K562 (cell line): ENCODE results near the gene TAT. TPM values are rescaled to one million over a fixed set of nuclear protein-coding genes. Genes with fewer than 3 reads are reported as not detected.
A peak's percentile ranks its signal among the peaks of the same experiment; 100 is the strongest.

Source experiments
- ATAC-seq: fragments of 200-7000 bp; cut with Tn5 transposase; 3 replicates; pipeline ENCODE4 v1.9.1; 2020; ENCODE audit warnings: moderate library complexity
- BruUV-seq: library from RNA; stranded (reverse); fragments of 400-500 nt; replicated peaks from 2 replicates; lab custom pipeline; 2021; lab: Mats Ljungman, UMichigan
- CTCF ChIA-PET: fragments of 300-600 bp; formaldehyde crosslinking; extraction: SDS; loops from one replicate; lab custom pipeline; 2021; ENCODE audit warnings: low intra/inter-chr PET ratio; lab: Yijun Ruan, JAX
- POLR2A ChIA-PET: fragments of 300-600, 350-650 bp; sonication (Branson Sonifier 250); formaldehyde crosslinking; extraction: SDS; loops from one replicate; lab custom pipeline; 2021; ENCODE audit warnings: antibody characterized with exemption, inconsistent platforms; lab: Yijun Ruan, JAX
- DNase-seq, 4 experiments: peaks; one replicate each; pipeline versions ENCODE4 v3.0.0 to v3.0.0-alpha.2; 2011 to 2018; ENCODE audit warnings: low spot score in 3 of 4, mixed read lengths in 3 of 4; ENCODE audit errors: extremely low read depth in 1 of 4
- FAIRE-seq: peaks from 2 replicates; lab custom pipeline; 2011; peaks lifted over from hg19 to GRCh38; lab: Jason Lieb, UNC
- H2AFZ ChIP-seq: 2 replicates; pipeline ENCODE4 v1.6.0; 2011; ENCODE audit warnings: low read depth, low read length, control low read depth, inconsistent platforms
- H3K27ac ChIP-seq: fragments of 200-600 bp; 3 replicates; pipeline ENCODE4 v1.8.0; 2011; ENCODE audit warnings: low read depth, mild to moderate bottlenecking, control low read depth, inconsistent platforms, low read length, moderate library complexity, mixed read lengths; ENCODE audit errors: extremely low read depth
- H3K27me3 ChIP-seq, 2 experiments: fragments of 300-600 bp in 1 of 2; 2 replicates in 1 of 2; 3 replicates in 1 of 2; pipeline versions ENCODE4 v1.6.0 to v1.8.0; 2011; ENCODE audit warnings: inconsistent platforms in 2 of 2, low read length in 2 of 2, mild to moderate bottlenecking in 1 of 2, mixed read lengths in 1 of 2, moderate library complexity in 1 of 2; ENCODE audit not compliant: control insufficient read depth in 2 of 2, insufficient read depth in 2 of 2
- H3K36me3 ChIP-seq: fragments of 300-600 bp; 3 replicates; pipeline ENCODE4 v1.8.0; 2011; ENCODE audit warnings: mild to moderate bottlenecking, low read length, inconsistent platforms; ENCODE audit not compliant: control insufficient read depth, insufficient read depth
- H3K4me1 ChIP-seq, 2 experiments: fragments of 200-600 bp in 1 of 2; replicated peaks in 1 of 2; 2 replicates in 1 of 2; 3 replicates in 1 of 2; pipeline versions ENCODE4 v1.5.1 to v1.8.0; 2011; ENCODE audit warnings: inconsistent platforms in 2 of 2, low read length in 2 of 2, mild to moderate bottlenecking in 1 of 2, mixed read lengths in 1 of 2, moderate library complexity in 1 of 2; ENCODE audit not compliant: control insufficient read depth in 2 of 2, insufficient read depth in 2 of 2
- H3K4me2 ChIP-seq: 2 replicates; pipeline ENCODE4 v1.6.1; 2011; ENCODE audit warnings: low read length, control low read depth, inconsistent platforms, mixed read lengths; ENCODE audit not compliant: insufficient read depth
- H3K4me3 ChIP-seq: fragments of 200-600 bp; sonication (generic), shearing (Covaris generic); 2 replicates; pipeline ENCODE4 v1.5.1; 2016; ENCODE audit warnings: control low read depth, inconsistent platforms
- H3K79me2 ChIP-seq: fragments of 200-600 bp; 3 replicates; pipeline ENCODE4 v1.8.0; 2011; ENCODE audit warnings: low read length, inconsistent platforms; ENCODE audit not compliant: control insufficient read depth, insufficient read depth
- H3K9ac ChIP-seq, 2 experiments: 2 replicates each; pipeline versions ENCODE4 v1.6.0 to v1.6.1; 2011; ENCODE audit warnings: low read depth in 2 of 2, low read length in 2 of 2, control low read depth in 1 of 2, inconsistent platforms in 1 of 2, mild to moderate bottlenecking in 1 of 2, mixed read lengths in 1 of 2; ENCODE audit not compliant: insufficient read depth in 1 of 2
- H3K9me1 ChIP-seq: one replicate; pipeline ENCODE4 v1.6.0; 2011; ENCODE audit warnings: inconsistent platforms, mild to moderate bottlenecking, low read length, moderate library complexity; ENCODE audit not compliant: control insufficient read depth, insufficient read depth
- H3K9me3 ChIP-seq: replicated peaks from 2 replicates; pipeline ENCODE4 v1.5.1; 2011; ENCODE audit warnings: low read depth, low read length, inconsistent platforms; ENCODE audit not compliant: control insufficient read depth, insufficient read depth
- H4K20me1 ChIP-seq: replicated peaks from 2 replicates; pipeline ENCODE4 v1.6.1; 2011; ENCODE audit warnings: low read length, inconsistent platforms, mixed read lengths; ENCODE audit not compliant: control insufficient read depth, insufficient read depth
- ATF2 ChIP-seq: sonication (generic); formaldehyde crosslinking; IDR thresholded peaks from 2 replicates; pipeline ENCODE4 v1.8.1; 2022; ENCODE audit warnings: missing genetic modification reagents
- BCL6 ChIP-seq: fragments of 250-450 bp; sonication (Bioruptor Pico); IDR thresholded peaks from 2 replicates; pipeline ENCODE4 v1.4.0; 2020
- DIDO1 ChIP-seq: fragments of 450-650 bp; IDR thresholded peaks from 2 replicates; pipeline ENCODE4 v1.6.1; 2016; ENCODE audit warnings: low read depth, missing biosample characterization, missing genetic modification characterization
- EGR1 ChIP-seq: fragments of 450-650 bp; conservative IDR thresholded peaks from 2 replicates; pipeline ENCODE4 v1.6.1; 2017; ENCODE audit warnings: mild to moderate bottlenecking
- KHSRP ChIP-seq: fragments of 450-650 bp; IDR thresholded peaks from 2 replicates; pipeline ENCODE4 v1.6.1; 2017
- MXI1 ChIP-seq: IDR thresholded peaks from 2 replicates; pipeline ENCODE4 v1.6.1; 2011; ENCODE audit warnings: low read depth, mild to moderate bottlenecking, improper control_type of control experiment, low read length
- TFAP4 ChIP-seq: sonication (generic); formaldehyde crosslinking; IDR thresholded peaks from 2 replicates; pipeline ENCODE4 v1.8.0; 2022; ENCODE audit warnings: missing genetic modification reagents, mild to moderate bottlenecking, moderate library complexity, borderline replicate concordance
- ZMIZ1 ChIP-seq, 2 experiments: fragments of 150-350 bp in 1 of 2; IDR thresholded peaks; 2 replicates each; pipeline ENCODE4 v1.6.1; 2012 to 2016; ENCODE audit warnings: low read depth in 2 of 2, low read length in 2 of 2, mild to moderate bottlenecking in 1 of 2, moderate library complexity in 1 of 2
- ZNF24 ChIP-seq: fragments of 450-650 bp; IDR thresholded peaks from 2 replicates; pipeline ENCODE4 v1.6.1; 2016
- WGBS: fragments of 100-300 bp; shearing (Covaris generic); methylation state at CpG from one replicate; pipeline ENCODE4 v1.1.6; 2016; ENCODE audit warnings: low coverage, mixed read lengths; ENCODE audit not compliant: insufficient coverage; ENCODE audit errors: missing lambda C conversion rate; 5-methylcytosine and 5-hydroxymethylcytosine counted together
- in situ Hi-C: fragments of 300-500 bp; cut with MboI; formaldehyde crosslinking; loops from 4 replicates; pipeline ENCODE4 v1.15.0; 2018; ENCODE audit warnings: inconsistent platforms, mixed read lengths
- intact Hi-C: fragments of 100-400 bp; cut with micrococcal nuclease; formaldehyde crosslinking; loops from 2 replicates; pipeline ENCODE4 v1.14.2; 2022
- polyA plus RNA-seq, 8 experiments: library from polyadenylated mRNA; depleted of rRNA in 4 of 8; stranded (reverse) in 5 of 8; unstranded in 3 of 8; fragments of >200 nt; fragmentation: Nextera tagmentation in 2 of 8; fragmentation: Illumina TruSeq in 1 of 8; extraction: Ambion mirVana in 2 of 8; extraction: Trizol in 1 of 8; gene quantifications; 2 replicates each; pipeline versions ENCODE4 v1.2.1 to v1.2.3, GENCODE V29; 2011 to 2014; ENCODE audit warnings: inconsistent platforms in 1 of 8, missing spikeins in 1 of 8
- total RNA-seq, 7 experiments: library from RNA; depleted of rRNA in 6 of 7; stranded (reverse); fragments of >200 nt in 6 of 7; fragmentation: Illumina TruSeq in 2 of 7; extraction: Trizol in 2 of 7; gene quantifications; 2 replicates each; pipeline versions ENCODE4 v1.2.1 to v1.2.3, GENCODE V29; 2011 to 2021; ENCODE audit warnings: low replicate concordance in 1 of 7

Gene TAT
- total and polyA plus RNA-seq, 9 of the 15 experiments (the other 6 are each of a cell fraction or from before 2014, with no cell fraction given): 0.04 to 0.24 (median 0.04) TPM; not detected in 6

- ATAC-seq (no peak), FAIRE-seq (no peak), DNase-seq (no peak)
- no peaks in the 10 kb centered on the region for H3K79me2 ChIP-seq
- H3K9me3 ChIP-seq: no peaks in the 10 kb centered on the region
- H4K20me1 ChIP-seq: no peaks in the 10 kb centered on the region
- H3K27ac ChIP-seq: no peak overlapping the region
- 20% methylated on average over 1 of the region's 7 CpGs for WGBS
- ChIA-PET CTCF (no interaction called here), POLR2A (no interaction called here)
- no TSS peak for BruUV-seq
- intact Hi-C loops (no loop called here), in situ Hi-C loops (no loop called here)
- no peak overlapping the region for H2AFZ ChIP-seq
- H3K27me3 ChIP-seq: peaks cover 4 to 22% of the 10 kb centered on the region in 2 experiments; a peak in 3 of 5 replicates
- H3K9ac ChIP-seq: no peak overlapping the region
- H3K4me1 ChIP-seq: peaks cover 0 to 14% of the 10 kb centered on the region in 2 experiments; a peak in 2 of 5 replicates
- H3K36me3 ChIP-seq: no peaks in the 10 kb centered on the region
- no peak overlapping the region for H3K4me2 ChIP-seq
- H3K9me1 ChIP-seq: no peaks in the 10 kb centered on the region
- H3K4me3 ChIP-seq: no peak overlapping the region
- no peak for TF ChIP-seq DIDO1 (tag)
- TF ChIP-seq EGR1: peak; percentile 74
- no peak for TF ChIP-seq MXI1
Observed at GRCh38 chr16:71625113-71625850, 48.4 kb upstream of the TAT start.

- in situ Hi-C loops (no loop called here), intact Hi-C loops (no loop called here)
- no peaks in the 10 kb centered on the region for H3K9me3 ChIP-seq
- CTCF ChIA-PET: no interaction called here
- no peak for TF ChIP-seq ZNF24
- no peak for TF ChIP-seq KHSRP
- TF ChIP-seq TFAP4: no peak
- no peak for TF ChIP-seq ZMIZ1 (IDR thresholded peaks at IDR 0.05; ENCODE audit: low read depth in 2 of 2, low read length in 2 of 2)
- TF ChIP-seq BCL6 (CRISPR knock-in tag): no peak
- TF ChIP-seq ATF2 (CRISPR knock-in tag): no peak
- TF ChIP-seq, all 486 proteins: peak for 0
- DNase-seq (no peak), ATAC-seq (no peak), FAIRE-seq (no peak)
- H3K9ac ChIP-seq: no peak overlapping the region
- no TSS peak for BruUV-seq
- no peak overlapping the region for H3K4me2 ChIP-seq
- no peaks in the 10 kb centered on the region for H3K9me1 ChIP-seq
- H4K20me1 ChIP-seq: no peaks in the 10 kb centered on the region
- H3K4me3 ChIP-seq: no peak overlapping the region
- H3K79me2 ChIP-seq: no peaks in the 10 kb centered on the region
- H3K4me1 ChIP-seq: peaks cover 0 to 14% of the 10 kb centered on the region in 2 experiments; a peak in 2 of 5 replicates
- POLR2A ChIA-PET: interaction anchor here (1.2 kb wide), 1 partner anchor 9 kb away, joined by 4 read pairs; no protein-coding TSS in a partner anchor
- H2AFZ ChIP-seq: no peak overlapping the region
- H3K27me3 ChIP-seq: peaks cover 0 to 23% of the 10 kb centered on the region in 2 experiments; a peak in 3 of 5 replicates
- H3K36me3 ChIP-seq: no peaks in the 10 kb centered on the region
- H3K27ac ChIP-seq: no peak overlapping the region
- 5% methylated on average over 3 of the region's 3 CpGs for WGBS
Observed at GRCh38 chr16:71623597-71623996, 46.7 kb upstream of the TAT start.
